Superior temporal gyrus (tissue), 1 donor: Measurements from ENCODE around the gene KCNQ5.

Source experiments
- DNase-seq: peaks from one replicate; pipeline ENCODE4 v3.0.0-alpha.2; 2016; ENCODE audit errors: extremely low spot score

The KCNQ5 gene

DNA sequence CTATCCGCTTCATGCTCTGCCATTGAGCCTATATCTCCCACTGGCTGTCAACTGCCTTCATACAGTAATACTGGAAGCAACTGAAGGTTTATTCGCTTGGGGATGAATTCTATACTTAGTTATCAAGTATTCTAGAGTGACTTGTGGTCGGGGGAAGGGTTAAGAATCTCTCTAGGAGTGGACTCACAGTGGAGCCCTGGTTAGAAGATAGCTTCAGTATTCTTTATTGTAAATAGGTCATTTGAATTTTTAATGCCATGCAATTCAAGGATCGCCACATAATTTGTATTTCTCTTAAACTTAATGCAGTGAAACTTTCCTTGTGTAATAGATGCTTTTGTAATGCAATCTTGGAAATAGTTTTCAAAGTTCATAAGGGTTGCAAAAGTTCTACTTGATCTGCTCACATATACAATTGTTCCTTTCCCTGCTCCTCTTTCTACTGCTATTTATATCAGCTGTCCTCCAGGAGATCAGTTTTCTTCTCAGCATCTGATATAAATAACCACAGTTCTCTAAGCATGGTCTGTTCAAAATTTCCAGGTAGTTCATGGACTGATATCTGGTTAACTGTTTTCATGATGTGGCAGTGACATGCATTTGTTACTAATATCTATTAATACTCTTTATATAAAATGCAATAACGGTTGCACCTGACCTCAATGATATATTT lies 120.3 kb downstream of the KCNQ5 start:
- no peak for DNase-seq

DNA sequence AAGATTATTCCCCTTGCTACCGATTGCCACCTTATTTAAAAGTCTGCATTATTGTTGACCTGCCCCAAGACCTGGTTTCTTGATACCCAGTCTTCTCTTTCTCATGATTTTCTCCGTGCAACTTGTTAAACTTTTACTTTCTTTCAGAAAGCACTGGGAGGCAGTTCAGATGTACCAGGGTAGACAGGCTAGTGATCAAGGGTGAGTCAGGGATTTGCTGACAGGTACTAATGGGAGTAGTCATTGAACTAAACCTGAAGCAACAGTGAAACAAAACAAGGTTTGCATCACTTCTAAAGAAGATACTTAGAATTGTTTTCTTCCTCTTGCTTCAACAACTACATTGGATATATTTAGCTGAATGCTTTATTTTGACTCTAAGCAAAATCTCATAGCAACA lies 124.4 kb downstream of the KCNQ5 start:
- DNase-seq: no peak

DNA sequence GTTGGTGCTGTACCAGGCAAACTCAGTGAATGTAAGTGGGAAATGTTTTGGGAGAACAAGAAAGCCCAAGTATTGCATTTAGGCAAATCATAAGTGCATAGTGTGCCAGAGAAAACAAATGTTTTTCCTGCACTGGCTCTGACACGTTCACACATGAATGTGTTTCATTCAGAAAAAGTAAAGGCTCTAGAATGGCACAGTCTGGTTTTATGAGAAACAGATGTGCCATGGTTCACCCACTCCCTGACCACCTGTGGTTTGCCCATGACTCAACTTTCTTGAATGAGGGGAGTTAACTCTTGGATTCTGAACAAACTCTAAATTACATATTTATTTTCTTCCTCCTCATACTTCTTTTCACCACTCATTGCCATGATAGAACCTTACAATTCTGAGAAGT lies 126.9 kb downstream of the KCNQ5 start:
- no peak for DNase-seq

DNA sequence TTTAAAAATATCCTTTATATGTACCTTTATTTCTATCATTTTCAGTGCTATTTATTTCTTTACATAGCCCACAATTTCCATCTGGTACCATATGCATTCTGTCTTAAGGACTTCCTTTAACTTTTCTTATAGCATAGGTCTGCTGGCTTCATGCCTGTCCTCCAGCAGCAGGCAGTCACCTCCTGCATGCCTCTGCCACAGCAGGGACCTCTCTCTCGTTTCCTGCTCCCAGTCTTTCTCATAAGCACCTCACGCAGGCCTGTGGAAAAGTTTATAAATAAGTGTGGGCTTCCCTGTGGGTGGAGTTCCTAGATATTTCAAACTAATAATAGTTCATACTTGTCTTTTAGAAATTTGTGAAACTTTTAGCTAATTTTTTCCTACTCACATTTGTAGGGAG lies 133.9 kb downstream of the KCNQ5 start:
- DNase-seq: no peak

DNA sequence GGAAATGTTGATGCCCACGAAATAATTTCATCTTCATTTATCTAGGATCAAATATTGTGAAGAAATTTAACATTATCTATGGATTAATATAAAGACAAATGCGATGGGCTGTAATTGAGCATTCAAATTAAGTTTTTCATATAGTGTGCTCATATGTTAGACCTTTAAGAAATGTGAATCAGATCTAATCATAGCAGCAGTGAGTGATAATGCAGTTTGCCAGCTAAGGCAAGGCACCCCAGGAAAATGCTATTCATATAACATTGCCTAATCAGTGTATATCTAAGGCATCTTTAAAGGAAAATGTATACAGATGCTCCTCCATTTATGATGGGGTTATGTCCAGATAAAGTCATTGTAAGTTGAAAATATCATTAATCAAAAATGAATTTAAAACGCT lies 135.2 kb downstream of the KCNQ5 start:
- DNase-seq: no peak

DNA sequence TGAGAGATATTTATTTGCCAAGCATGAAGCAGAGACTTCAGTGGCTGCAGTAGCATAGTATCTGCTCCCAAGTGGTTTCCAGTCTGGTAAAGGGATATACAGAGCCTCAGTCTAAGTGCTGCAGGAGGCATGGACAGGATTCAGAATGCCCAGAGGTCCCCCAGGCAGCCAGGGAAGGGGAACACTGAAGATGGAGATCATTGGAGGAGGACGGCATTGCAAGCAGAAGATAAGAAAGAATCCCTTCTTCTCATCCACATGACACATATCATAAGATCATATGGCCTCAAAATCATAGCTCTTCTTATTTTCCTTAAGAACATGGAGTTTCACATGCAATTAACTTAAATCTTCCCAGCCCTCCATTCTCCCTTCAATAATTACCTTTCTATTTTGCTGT lies 136.1 kb downstream of the KCNQ5 start:
- no peak for DNase-seq

DNA sequence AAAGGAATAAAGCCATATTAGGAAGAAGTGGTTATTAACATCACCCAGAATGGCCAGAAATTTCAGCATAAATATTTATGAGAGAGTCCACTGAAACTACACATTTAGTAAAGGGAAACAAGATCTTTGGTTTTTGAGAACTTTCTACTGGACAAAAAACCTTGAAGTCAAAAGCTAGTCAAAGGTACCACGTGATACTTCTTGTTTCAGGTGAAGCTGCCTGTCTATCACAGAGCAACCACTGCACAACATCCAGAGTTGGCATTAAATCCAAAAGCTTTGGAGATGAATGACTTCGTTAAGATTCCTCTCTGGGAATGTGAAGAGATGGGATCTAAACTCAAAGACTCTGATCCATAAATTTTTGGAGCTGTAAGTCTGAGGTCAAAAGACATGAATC lies 137.0 kb downstream of the KCNQ5 start:
- no peak for DNase-seq

DNA sequence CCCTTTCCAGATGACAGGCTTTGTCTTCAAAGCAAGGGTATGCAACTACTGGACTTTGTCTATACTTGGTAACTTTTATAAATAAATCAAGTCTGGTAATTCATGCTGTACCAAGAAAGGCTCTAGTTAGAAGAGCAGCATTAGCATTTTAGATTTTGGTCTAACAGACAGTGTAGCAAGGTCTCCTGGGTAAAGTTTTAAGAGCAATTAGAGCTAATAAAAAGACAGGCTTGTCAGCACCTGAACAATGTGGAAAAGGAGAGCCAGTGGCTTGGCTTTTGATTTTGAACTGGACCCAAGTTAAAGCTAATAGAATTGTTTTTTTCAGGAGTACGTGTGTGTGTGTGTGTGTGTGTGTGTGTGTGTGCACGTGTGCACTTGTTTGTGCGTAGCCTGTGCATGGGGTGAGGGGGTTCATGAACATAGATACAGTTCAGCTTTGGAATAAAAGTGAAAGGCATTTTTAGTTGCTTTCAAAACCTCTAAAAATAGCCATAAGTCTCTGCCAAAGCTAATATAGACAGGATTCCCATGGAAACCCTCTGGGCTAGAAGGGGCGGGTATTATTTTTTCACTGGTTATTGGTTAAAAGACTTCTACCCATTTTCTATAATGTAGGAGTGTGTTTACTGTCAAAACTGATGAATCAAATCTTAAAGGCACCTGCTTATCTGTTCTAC lies 138.4 kb downstream of the KCNQ5 start:
- DNase-seq: no peak

DNA sequence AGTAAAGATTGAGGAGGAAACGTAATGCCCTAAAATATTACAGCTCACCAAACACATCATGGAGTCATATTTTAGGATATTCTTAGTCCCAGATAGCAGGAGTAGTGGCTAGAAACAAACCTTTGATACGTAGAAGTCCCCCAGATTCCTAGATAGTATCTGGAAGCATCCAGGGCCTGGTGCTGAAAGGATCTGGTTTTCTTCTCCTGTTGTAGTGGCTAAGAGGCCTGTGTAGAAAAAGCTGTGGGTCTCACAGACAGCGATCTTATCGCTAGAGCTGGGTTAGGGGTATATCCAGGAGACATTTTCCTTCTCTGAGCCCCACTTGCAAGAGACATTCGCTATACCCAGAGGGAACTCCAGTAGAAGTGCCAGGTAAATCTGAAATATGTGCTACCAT lies 139.9 kb downstream of the KCNQ5 start:
- DNase-seq: no peak

DNA sequence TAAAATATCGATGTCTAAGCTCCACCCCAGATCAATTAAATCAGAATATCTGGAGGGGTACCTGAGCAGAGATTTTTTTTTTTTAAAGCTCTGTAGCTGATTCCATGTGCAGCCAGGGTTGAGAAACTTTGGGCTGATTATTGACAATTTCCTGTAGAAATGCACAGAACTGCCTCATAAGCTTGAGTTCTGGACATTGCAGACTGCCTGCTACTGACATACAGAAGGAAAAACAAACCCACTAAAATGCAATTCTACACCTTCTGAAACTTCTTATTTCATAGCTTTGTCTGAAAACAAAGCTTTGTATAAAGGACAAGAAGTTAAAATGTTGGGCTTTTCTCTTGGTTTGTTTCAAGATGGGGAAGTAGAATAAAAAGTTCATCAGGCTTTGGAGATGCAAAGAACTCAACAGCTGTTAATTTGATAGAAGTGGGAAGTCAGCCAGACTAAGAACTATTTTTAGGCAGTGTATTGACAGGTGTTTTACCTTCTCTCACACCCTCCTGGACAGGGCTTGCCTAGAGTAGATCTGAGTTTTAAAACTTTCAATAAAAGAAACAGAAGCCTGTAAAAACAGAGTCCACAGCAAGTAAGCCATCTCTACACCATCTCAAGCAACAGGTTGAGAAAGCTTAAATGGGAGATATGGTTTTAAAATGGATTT lies 147.7 kb downstream of the KCNQ5 start:
- DNase-seq: no peak

DNA sequence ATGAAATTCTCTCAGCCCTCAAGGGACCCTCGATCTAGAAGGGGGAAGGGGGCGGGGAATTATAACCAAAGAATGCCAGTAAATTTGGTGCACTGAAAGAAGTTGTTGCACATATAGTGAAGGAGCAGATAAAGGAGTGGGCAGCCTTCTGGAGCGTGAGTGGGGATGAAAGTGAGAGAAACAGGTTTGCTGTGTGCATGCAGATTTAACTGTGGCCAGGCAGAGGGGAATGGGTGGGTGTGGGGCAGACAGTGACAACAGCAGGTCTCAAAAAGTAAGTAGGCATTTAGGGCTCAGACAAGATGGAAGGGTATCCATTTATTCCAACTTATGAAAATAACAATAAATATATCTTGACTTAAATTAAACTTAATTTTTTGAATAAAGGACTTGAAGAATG lies 149.1 kb downstream of the KCNQ5 start:
- no peak for DNase-seq

DNA sequence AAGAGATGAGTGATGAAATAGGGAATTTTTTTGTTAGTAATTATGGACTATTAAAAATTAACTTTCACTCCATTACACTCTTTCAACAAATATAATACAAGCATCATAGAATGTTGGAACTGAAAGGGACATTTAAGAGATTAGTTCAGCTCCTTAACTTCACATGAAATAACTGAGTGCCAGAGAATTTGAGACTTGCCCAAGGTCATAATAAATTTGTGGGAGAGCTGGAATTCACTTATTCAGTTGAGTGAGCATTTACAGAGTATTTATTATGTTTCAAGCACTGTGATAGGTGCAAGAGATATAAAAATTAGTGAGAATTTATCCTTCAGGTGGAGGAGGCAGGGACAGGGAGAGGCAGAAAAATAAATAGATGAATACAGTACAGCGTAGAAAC lies 154.6 kb downstream of the KCNQ5 start:
- DNase-seq: no peak

DNA sequence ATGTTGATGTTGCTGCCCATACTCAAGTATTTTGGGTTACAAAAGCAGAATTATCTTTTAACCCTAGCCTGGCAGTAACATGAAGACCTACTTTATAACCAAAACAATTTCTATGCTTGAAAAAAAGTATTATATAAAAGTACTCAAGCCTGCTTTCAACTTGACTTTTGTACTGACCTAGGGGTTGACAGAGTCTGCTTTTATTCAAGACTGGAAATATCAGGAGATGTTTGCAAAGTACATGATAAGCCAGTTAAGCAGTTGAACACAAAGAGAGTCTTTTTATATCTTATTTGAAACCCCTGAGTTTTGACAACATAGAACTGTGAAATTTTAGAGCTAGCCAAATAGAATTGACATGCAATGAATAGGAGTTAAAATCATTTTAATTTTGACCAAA lies 159.8 kb downstream of the KCNQ5 start:
- DNase-seq: no peak

DNA sequence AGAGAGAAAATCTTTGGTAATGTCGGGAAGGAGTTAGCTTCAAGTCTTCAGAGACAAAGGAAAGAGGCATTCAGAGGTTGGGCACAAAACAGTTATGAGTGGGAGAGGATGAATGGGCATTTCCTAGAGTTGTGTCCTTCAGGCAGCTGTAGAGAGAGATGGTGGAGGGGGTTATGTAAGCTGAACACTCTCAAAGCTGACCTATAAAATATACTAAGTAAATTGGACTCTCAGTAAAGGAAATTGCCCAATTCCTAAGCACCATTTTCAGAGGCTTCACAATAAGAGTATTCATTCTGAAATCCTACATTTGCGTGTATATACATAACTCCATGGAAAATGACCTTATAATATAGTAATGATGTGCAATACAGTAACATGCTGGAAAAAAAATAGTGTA lies 161.2 kb downstream of the KCNQ5 start:
- no peak for DNase-seq

DNA sequence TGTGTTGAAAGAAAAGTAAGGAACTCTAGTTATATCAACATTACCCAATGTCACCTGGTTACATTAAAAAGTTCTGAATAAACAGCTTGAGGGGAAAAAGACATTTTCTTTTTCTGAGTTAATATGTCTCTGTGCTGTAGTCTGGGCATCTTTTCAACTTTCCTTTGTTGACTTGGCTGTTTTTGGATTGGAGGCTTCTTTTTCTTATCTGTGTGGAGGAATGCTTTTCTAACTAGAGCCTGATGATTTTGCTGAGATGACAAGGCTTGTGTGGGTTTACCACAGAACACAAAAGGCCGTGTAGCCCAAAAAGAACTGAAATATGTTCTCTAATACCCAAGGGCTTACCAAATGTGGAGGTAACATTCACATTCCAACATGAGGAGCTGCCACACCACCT lies 161.8 kb downstream of the KCNQ5 start:
- peak; percentile 56 for DNase-seq

DNA sequence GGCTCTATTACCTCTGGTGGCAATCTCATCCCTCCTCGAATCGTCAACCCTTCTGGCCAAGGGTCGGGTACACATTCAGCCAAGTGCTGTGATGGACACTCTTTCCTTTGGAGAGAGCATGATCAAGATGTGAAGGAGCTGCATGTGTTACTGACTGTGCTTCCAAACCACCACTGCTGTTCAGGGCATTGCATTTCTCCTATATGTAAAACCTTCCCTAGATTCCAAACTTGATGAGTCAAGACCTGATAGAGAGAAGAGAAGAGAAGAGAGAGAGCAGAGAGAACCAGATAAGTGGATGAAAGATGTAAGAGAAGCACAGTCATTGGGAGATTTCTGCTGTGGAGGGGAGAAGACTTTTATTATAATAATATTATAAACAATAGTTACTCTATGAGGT lies 162.2 kb downstream of the KCNQ5 start:
- DNase-seq: no peak

DNA sequence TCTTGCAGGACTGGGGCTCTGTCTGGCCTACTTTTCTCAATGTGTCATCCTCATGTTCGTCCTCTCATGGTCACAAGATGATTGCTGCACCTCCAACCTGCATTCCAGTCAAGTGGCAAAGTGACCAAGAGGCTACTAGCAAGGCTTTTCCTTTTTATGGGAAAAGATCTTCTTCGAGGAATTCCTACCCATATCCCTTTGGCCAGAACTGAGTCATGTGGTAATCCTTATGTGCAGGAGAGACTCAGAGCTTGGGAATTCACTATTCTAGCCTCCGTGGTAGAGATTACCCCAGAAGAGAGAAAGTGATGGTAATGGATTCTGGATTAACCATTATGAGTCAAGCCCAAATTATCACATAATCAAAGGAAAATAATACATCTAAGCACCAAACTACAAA lies 162.7 kb downstream of the KCNQ5 start:
- DNase-seq: no peak

DNA sequence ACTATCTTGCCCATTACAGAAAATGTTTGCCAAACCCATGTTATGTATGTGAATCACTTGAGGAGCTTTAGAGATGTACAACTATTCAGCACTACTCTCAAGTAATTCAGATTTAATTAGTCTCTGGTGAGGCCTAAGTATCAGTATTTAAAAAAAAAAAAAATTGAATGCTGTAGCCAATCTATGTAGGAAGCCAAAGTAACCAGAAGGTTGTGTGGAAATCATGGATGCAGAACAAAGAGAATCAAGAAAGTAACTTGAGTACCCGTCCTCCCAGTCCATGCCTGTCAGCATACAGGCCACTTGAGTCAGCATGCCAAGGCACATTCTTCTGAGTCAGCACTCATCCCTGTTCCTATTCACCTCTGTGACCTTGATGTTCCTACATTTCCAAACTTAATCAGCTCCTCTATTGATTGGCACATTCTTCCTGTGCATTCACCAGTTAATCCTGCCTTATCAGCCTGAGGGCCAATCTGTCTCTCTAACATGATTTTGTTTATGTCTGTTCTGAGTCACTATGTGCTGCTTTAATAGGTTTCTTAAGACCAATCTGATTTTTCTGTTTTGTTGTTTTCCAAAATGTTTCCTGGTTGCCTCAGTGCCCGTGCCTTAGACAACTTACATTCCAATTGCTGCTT lies 165.6 kb downstream of the KCNQ5 start:
- no peak for DNase-seq

DNA sequence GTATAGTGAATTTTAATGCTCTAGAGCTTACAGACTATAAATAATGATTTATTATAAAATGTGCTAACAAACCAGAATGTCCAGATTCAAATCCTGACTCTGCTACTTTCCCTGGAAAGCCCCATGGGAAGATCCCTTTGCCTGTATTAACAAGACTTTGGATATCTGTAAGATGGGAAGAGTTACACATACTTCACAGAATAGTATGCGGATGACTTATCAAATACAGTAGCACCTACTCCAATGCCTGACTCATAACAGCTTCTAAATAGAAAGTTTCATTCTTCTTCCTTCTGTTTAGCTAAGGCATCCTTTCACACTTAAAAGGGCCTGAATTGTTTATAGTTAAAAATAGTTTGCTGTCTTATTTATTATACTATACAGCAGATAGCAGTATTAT lies 166.3 kb downstream of the KCNQ5 start:
- no peak for DNase-seq

DNA sequence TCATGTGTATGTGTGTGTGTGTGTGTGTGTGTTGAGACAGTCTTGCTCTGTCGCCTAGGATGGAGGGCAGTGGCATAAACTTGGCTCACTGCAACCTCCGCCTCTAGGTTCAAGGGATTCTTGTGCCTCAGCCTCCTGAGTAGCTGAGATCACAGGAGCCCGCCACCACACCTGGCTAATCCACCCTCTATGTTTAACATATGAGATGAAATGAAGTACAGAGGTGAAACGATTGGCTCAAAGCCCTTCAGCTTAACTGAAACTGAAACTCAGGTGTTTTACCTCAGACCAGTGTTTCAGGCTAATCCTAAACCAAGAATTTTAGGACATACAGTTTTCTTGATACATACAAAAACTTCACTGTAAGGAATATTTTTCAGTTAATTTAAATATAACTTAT lies 167.3 kb downstream of the KCNQ5 start:
- DNase-seq: no peak

DNA sequence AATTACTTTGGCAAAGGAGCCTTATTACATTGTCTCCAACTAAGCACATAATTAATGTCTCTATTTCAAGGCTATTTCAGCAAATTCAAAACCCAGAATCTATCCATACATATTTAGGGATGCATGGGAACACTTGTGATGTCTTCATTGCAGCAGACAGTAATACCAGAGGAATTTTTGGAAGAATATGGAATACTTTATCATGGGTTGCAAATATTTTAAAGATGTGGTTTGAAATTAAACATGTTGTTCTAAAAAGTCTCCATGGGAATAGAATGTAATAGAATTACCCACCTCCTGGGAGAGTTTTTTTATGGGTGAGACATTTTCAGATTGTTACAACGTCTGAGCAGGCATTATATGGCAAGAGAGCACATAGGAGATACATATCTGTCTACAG lies 170.8 kb downstream of the KCNQ5 start:
- DNase-seq: no peak

DNA sequence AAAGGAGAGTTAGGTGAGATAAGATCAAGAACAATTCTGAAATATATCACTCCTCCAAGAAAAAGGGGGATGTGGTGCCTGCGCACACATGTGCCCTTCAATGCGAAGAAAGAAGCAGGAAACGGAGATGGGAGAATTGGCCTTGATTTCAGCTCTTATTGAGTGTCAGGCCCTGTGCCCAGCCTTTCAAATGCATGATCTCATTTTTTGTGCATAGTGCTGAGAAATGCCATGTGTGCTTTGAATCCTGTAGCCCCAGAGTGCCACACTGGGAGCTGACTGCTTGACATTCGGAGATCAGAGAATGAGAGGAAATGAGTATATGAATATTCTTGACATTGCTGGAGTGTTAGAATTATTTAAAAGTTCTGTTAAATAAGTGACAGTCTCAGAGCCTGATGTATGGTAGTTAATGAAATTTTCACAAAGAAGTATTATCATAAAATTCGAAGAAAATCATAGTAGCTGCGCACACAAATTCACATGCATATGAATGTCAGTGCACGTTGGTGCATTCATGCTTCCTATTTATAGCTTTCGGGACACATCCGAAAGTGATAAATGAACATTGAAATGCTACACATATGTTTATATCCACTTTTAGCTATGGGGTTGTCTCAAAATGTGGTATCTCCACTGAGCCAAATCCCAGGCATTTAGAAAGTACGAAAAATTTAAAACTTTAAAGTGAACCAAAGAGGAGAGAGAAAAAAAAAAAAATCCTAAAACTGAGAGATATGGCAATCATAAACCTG lies 172.0 kb downstream of the KCNQ5 start:
- no peak for DNase-seq
